Upper lobe of left lung (tissue), 6 donors: Measurements from ENCODE around the gene FKBP7. TPM values are rescaled to one million over a fixed set of nuclear protein-coding genes. Genes with fewer than 3 reads are reported as not detected.
"Not testable (repeated sequence)": the region's sequence is repeated elsewhere in the genome, so short reads cannot be mapped to it uniquely, and the experiment has no call there.

Experiments
- ATAC-seq, 2 donors: fragments of 200-7000 bp; cut with Tn5 transposase; one replicate each; pipeline ENCODE4 v1.9.1; 2022; ENCODE audit warnings: mild to moderate bottlenecking in 2 of 2, moderate library complexity in 2 of 2; ENCODE audit not compliant: low FRiP score in 2 of 2
- DNase-seq, 2 donors: peaks; one replicate each; pipeline ENCODE4 v3.0.0-alpha.2; 2019 to 2020
- H3K27ac ChIP-seq, 4 donors: fragments of 200-600 bp; sonication (generic); one replicate each; pipeline ENCODE4 v1.5.1; 2016 to 2019
- H3K27me3 ChIP-seq, 4 donors: fragments of 200-600 bp; sonication (generic); one replicate each; pipeline ENCODE4 v1.5.1; 2017 to 2019
- H3K36me3 ChIP-seq, 4 donors: fragments of 200-600 bp; sonication (generic); one replicate each; pipeline ENCODE4 v1.5.1; 2016 to 2019
- H3K4me1 ChIP-seq, 4 donors: fragments of 200-600 bp; sonication (generic); one replicate each; pipeline ENCODE4 v1.5.1; 2018 to 2019
- H3K4me3 ChIP-seq, 4 donors: fragments of 200-600 bp; sonication (generic); one replicate each; pipeline ENCODE4 v1.5.1; 2017 to 2019; ENCODE audit warnings: mild to moderate bottlenecking in 2 of 4, moderate library complexity in 1 of 4
- H3K9me3 ChIP-seq, 4 donors: fragments of 200-600 bp; sonication (generic); one replicate each; pipeline ENCODE4 v1.5.1; 2018 to 2019
- CTCF ChIP-seq, 6 experiments: fragments of 450-650 bp in 4 of 6; fragments of 200-600 bp in 2 of 6; sonication (generic) in 2 of 6; IDR thresholded peaks; one replicate each; pipeline ENCODE4 v1.5.1; 2016 to 2019; ENCODE audit warnings: antibody characterized with exemption in 6 of 6
- EP300 ChIP-seq, 4 donors: sonication (generic); formaldehyde crosslinking; IDR thresholded peaks; one replicate each; pipeline ENCODE4 v1.5.1; 2017; ENCODE audit warnings: antibody characterized with exemption in 4 of 4, control low read depth in 2 of 4
- POLR2A ChIP-seq, 4 donors: fragments of 450-650 bp; IDR thresholded peaks; one replicate each; pipeline ENCODE4 v1.5.1; 2016 to 2017; ENCODE audit warnings: antibody characterized with exemption in 4 of 4, mild to moderate bottlenecking in 2 of 4
- POLR2AphosphoS5 ChIP-seq, 2 donors: sonication (generic); formaldehyde crosslinking; IDR thresholded peaks; one replicate each; pipeline ENCODE4 v1.5.1; 2017; ENCODE audit warnings: antibody characterized with exemption in 2 of 2
- WGBS, 2 donors: methylation state at CpG; one replicate each; pipeline ENCODE4 v1.1.5; 2017 to 2018; 5-methylcytosine and 5-hydroxymethylcytosine counted together
- total RNA-seq, 6 donors: library from RNA; depleted of rRNA in 4 of 6; stranded (reverse); fragments of >200 nt in 4 of 6; gene quantifications; one replicate each; pipeline versions ENCODE4 v1.1.0 to v1.2.1, GENCODE V29; 2016 to 2021
- donor health status: DM: no; HTN: no; CAD: no; lungs with moderate emphysema.
- donor health status: DM: no; HTN: yes; CAD: no; lungs with severe emphysema.

FKBP7 gene
- total RNA-seq, 6 donors from 2014 or later: 3.1 to 13.3 (median 5.3) TPM

- Histone ChIP-seq H3K9me3 (peaks cover 0 to 6% (median 0%) of the 10 kb centered on the region in 4 donors), H3K36me3 (peaks cover 3 to 75% (median 35%) of the 10 kb centered on the region in 4 donors), H3K4me1 (no peaks in the 10 kb centered on the region), H3K27me3 (no peaks in the 10 kb centered on the region), H3K27ac (no peak overlapping the region), H3K4me3 (no peak overlapping the region)
- DNase-seq: no peak
- ATAC-seq: no peak
- no peak for TF ChIP-seq POLR2AphosphoS5 (IDR thresholded peaks at IDR 0.05)
- TF ChIP-seq EP300 (IDR thresholded peaks at IDR 0.05): no peak
- no peak for TF ChIP-seq POLR2A (IDR thresholded peaks at IDR 0.05)
- no peak for TF ChIP-seq CTCF (IDR thresholded peaks at IDR 0.05)
Observed at GRCh38 chr2:178429336-178429735, 49.1 kb downstream of the FKBP7 start.

GRCh38 chr2:178428396-178428806, 50.0 kb downstream of the FKBP7 start:
- no peak overlapping the region for H3K27ac ChIP-seq
- no peak overlapping the region for H3K4me3 ChIP-seq
- no peaks in the 10 kb centered on the region for H3K4me1 ChIP-seq
- no peaks in the 10 kb centered on the region for H3K27me3 ChIP-seq
- ATAC-seq: no peak
- 86 to 94% methylated on average over 1 of the region's 1 CpG for WGBS, 2 donors
- peaks cover 0 to 6% (median 0%) of the 10 kb centered on the region in 4 donors for H3K9me3 ChIP-seq
- H3K36me3 ChIP-seq: peaks cover 0 to 66% (median 27%) of the 10 kb centered on the region in 4 donors
- DNase-seq: no peak
- no peak for TF ChIP-seq EP300 (IDR thresholded peaks at IDR 0.05)
- no peak for TF ChIP-seq POLR2AphosphoS5 (IDR thresholded peaks at IDR 0.05)
- TF ChIP-seq POLR2A (IDR thresholded peaks at IDR 0.05): no peak
- no peak for TF ChIP-seq CTCF (IDR thresholded peaks at IDR 0.05)

DNA sequence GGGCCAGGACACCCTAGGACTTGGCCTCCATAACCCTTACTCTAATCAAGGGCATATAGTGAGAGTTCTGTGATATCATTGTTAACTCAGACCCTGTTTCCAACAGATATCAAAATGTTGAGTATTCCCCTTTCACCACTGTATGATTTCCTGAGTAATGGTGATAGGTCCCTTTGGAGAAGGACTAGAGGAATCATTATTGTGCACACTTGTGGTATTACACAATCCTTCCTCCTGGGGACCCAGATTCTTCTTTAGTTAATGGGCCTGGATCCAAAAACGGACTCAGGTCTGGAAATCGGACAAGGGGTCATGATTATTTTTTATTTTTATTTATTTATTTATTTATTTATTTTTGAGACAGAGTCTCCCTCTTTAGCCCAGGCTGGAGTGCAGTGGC, 50.9 kb downstream of the FKBP7 start:
- TF ChIP-seq CTCF (IDR thresholded peaks at IDR 0.05): no peak
- no peak for TF ChIP-seq EP300 (IDR thresholded peaks at IDR 0.05)
- peaks cover 0 to 6% (median 0%) of the 10 kb centered on the region in 4 donors for H3K9me3 ChIP-seq
- H3K27ac ChIP-seq: no peak overlapping the region
- no peak for DNase-seq
- no peaks in the 10 kb centered on the region for H3K27me3 ChIP-seq
- H3K4me3 ChIP-seq: no peak overlapping the region
- ATAC-seq: no peak
- peaks cover 0 to 56% (median 22%) of the 10 kb centered on the region in 4 donors for H3K36me3 ChIP-seq
- no peaks in the 10 kb centered on the region for H3K4me1 ChIP-seq
- 92 to 95% methylated on average over 2 of the region's 2 CpGs for WGBS, 2 donors

GRCh38 chr2:178426388-178426787, 52.0 kb downstream of the FKBP7 start:
- Histone ChIP-seq H3K36me3 (peaks cover 0 to 45% (median 16%) of the 10 kb centered on the region in 4 donors), H3K4me1 (no peaks in the 10 kb centered on the region), H3K4me3 (no peak overlapping the region), H3K9me3 (peaks cover 0 to 6% (median 0%) of the 10 kb centered on the region in 4 donors), H3K27ac (no peak overlapping the region), H3K27me3 (no peaks in the 10 kb centered on the region)
- 93 to 94% methylated on average over 3 of the region's 3 CpGs for WGBS, 2 donors
- DNase-seq (no peak), ATAC-seq (no peak)
- no peak for TF ChIP-seq POLR2AphosphoS5 (IDR thresholded peaks at IDR 0.05)
- TF ChIP-seq POLR2A (IDR thresholded peaks at IDR 0.05): no peak
- TF ChIP-seq EP300 (IDR thresholded peaks at IDR 0.05): no peak
- TF ChIP-seq CTCF (IDR thresholded peaks at IDR 0.05): no peak

DNA sequence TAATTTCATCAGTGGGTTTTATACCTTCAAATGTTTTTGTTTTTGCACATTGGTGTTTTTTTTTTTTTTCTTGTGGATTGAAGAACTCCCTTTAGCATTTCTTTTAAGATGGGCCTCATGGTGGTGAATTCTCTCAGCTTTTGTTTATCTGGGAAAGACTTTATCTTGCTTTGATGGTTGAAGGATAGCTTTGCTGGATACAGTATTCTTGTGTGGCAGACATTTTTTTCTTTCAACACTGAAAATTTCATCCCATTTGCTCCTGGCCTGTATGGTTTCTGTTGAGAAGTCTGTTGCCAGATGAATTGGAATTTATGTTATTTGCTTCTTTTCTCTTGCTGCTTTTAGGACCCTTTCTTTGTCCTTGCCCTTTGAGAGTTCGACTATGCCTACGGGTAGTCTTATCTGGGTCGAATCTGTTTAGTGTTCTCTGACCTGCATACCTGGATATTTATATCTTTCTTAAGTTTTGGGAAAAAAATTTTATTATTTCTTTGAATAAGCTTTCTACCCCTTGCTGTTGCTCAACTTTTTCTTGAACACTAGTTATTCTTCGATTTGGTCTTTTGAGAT, 53.1 kb downstream of the FKBP7 start:
- 97 to 99% methylated on average over 4 of the region's 4 CpGs for WGBS, 2 donors
- Histone ChIP-seq H3K4me1 (no peaks in the 10 kb centered on the region), H3K27ac (no peak overlapping the region), H3K36me3 (peaks cover 0 to 35% (median 9%) of the 10 kb centered on the region in 4 donors), H3K27me3 (no peaks in the 10 kb centered on the region), H3K4me3 (no peak overlapping the region), H3K9me3 (peaks cover 0 to 6% (median 0%) of the 10 kb centered on the region in 4 donors)
- TF ChIP-seq POLR2A (IDR thresholded peaks at IDR 0.05): no peak
- no peak for TF ChIP-seq POLR2AphosphoS5 (IDR thresholded peaks at IDR 0.05)
- TF ChIP-seq CTCF (IDR thresholded peaks at IDR 0.05): no peak
- no peak for TF ChIP-seq EP300 (IDR thresholded peaks at IDR 0.05)
- no peak for ATAC-seq
- DNase-seq: no peak

GRCh38 chr2:178423746-178424145, 54.7 kb downstream of the FKBP7 start:
- DNase-seq, H3K27me3 ChIP-seq, H3K27ac ChIP-seq, H3K9me3 ChIP-seq, H3K4me3 ChIP-seq, H3K4me1 ChIP-seq, ATAC-seq: not testable (repeated sequence)
- 94 to 96% methylated on average over 5 of the region's 5 CpGs for WGBS, 2 donors
- peaks cover 0 to 20% (median 7%) of the 10 kb centered on the region in 4 donors for H3K36me3 ChIP-seq
